Neural progenitor cell (in vitro differentiated cells): ENCODE data around the gene SPRED1. TPM values are rescaled to one million over a fixed set of nuclear protein-coding genes. Genes with fewer than 3 reads are reported as not detected.

Experiments
- DNase-seq: peaks from one replicate; pipeline ENCODE4 v3.0.0-alpha.2; 2016; ENCODE audit warnings: low spot score
- H2AFZ ChIP-seq: fragments of 200-600 bp; sonication (generic); replicated peaks from 2 replicates; pipeline ENCODE4 v1.6.1; 2016; ENCODE audit warnings: antibody characterized with exemption
- H3F3A ChIP-seq: fragments of 200-600 bp; sonication (generic); 2 replicates; pipeline ENCODE4 v1.6.1; 2016; ENCODE audit warnings: antibody characterized with exemption, low read depth
- H3K27ac ChIP-seq: fragments of 200-600 bp; sonication (generic); 2 replicates; pipeline ENCODE4 v1.5.1; 2016; ENCODE audit warnings: mild to moderate bottlenecking
- H3K27me3 ChIP-seq: fragments of 200-600 bp; sonication (generic); 2 replicates; pipeline ENCODE4 v1.6.1; 2016; ENCODE audit warnings: mild to moderate bottlenecking, moderate library complexity
- H3K36me3 ChIP-seq: fragments of 200-600 bp; sonication (generic); 2 replicates; pipeline ENCODE4 v1.5.1; 2016
- H3K4me1 ChIP-seq: fragments of 200-600 bp; sonication (generic); 2 replicates; pipeline ENCODE4 v1.6.1; 2016; ENCODE audit warnings: mixed run types
- H3K4me2 ChIP-seq: fragments of 200-600 bp; sonication (generic); 2 replicates; pipeline ENCODE4 v1.6.1; 2016
- H3K4me3 ChIP-seq: fragments of 200-600 bp; sonication (generic); 2 replicates; pipeline ENCODE4 v1.5.1; 2016
- H3K79me2 ChIP-seq: fragments of 200-600 bp; sonication (generic); 2 replicates; pipeline ENCODE4 v1.6.1; 2016; ENCODE audit warnings: low read depth
- H3K9ac ChIP-seq: fragments of 200-600 bp; sonication (generic); 2 replicates; pipeline ENCODE4 v1.6.1; 2016
- H3K9me3 ChIP-seq: fragments of 200-600 bp; sonication (generic); 2 replicates; pipeline ENCODE4 v1.5.1; 2016; ENCODE audit warnings: low read depth
- H4K20me1 ChIP-seq: fragments of 200-600 bp; sonication (generic); 2 replicates; pipeline ENCODE4 v1.6.1; 2016; ENCODE audit warnings: low read depth
- H3K27ac Mint-ChIP-seq: 3 replicates; pipeline ENCODE4 v1.8.0; 2021; ENCODE audit warnings: mixed read lengths
- H3K27me3 Mint-ChIP-seq: 2 replicates; pipeline ENCODE4 v1.8.0; 2022; ENCODE audit warnings: low read depth, mild to moderate bottlenecking, inconsistent platforms, moderate library complexity, mixed read lengths; ENCODE audit not compliant: insufficient read depth
- H3K36me3 Mint-ChIP-seq: 3 replicates; pipeline ENCODE4 v1.8.0; 2021; ENCODE audit warnings: mixed read lengths
- H3K4me1 Mint-ChIP-seq: 3 replicates; pipeline ENCODE4 v1.8.0; 2021; ENCODE audit warnings: mixed read lengths
- H3K4me3 Mint-ChIP-seq: 3 replicates; pipeline ENCODE4 v1.8.0; 2021; ENCODE audit warnings: mild to moderate bottlenecking, moderate library complexity, mixed read lengths
- H3K9me3 Mint-ChIP-seq: 3 replicates; pipeline ENCODE4 v1.8.0; 2020; ENCODE audit warnings: mixed read lengths
- CTCF ChIP-seq: fragments of 200-600 bp; sonication (generic); IDR thresholded peaks from 2 replicates; pipeline ENCODE4 v1.5.1; 2017; ENCODE audit warnings: antibody characterized with exemption, mild to moderate bottlenecking
- EZH2 ChIP-seq: fragments of 200-600 bp; sonication (generic); IDR thresholded peaks from 2 replicates; pipeline ENCODE4 v1.6.1; 2017; ENCODE audit warnings: antibody characterized with exemption, mild to moderate bottlenecking, moderate library complexity
- EZH2phosphoT487 ChIP-seq: fragments of 200-600 bp; sonication (generic); IDR thresholded peaks from 2 replicates; pipeline ENCODE4 v1.6.1; 2017; ENCODE audit warnings: antibody characterized with exemption
- total RNA-seq: library from RNA; depleted of rRNA; stranded (reverse); fragments of >200 nt; gene quantifications from 2 replicates; pipeline ENCODE4 v1.2.3, GENCODE V29; 2015; ENCODE audit warnings: low replicate concordance

The SPRED1 gene
- total RNA-seq, 1 donor from 2014 or later, result 49.3 TPM

- no peak for DNase-seq
- Histone ChIP-seq H3K36me3 (no peaks in the 10 kb centered on the region), H3K9me3 (no peaks in the 10 kb centered on the region), H3K9ac (no peak overlapping the region), H3K4me3 (no peak overlapping the region), H3F3A (no peaks in the 10 kb centered on the region), H3K27ac (no peak overlapping the region), H3K27me3 (no peaks in the 10 kb centered on the region), H3K4me2 (no peak overlapping the region), H2AFZ (no peak overlapping the region), H4K20me1 (no peaks in the 10 kb centered on the region), H3K79me2 (no peaks in the 10 kb centered on the region), H3K4me1 (no peaks in the 10 kb centered on the region)
- Mint-ChIP-seq H3K27ac (no peak overlapping the region), H3K36me3 (no peaks in the 10 kb centered on the region), H3K4me1 (peaks cover 7% of the 10 kb centered on the region), H3K9me3 (no peaks in the 10 kb centered on the region), H3K4me3 (no peak overlapping the region), H3K27me3 (no peaks in the 10 kb centered on the region)
- TF ChIP-seq EZH2 (no peak), CTCF (no peak), EZH2phosphoT487 (no peak)
Observed at GRCh38 chr15:38226608-38227266, 25.9 kb upstream of the SPRED1 start.

- no peak overlapping the region for H3K4me2 ChIP-seq
- H4K20me1 ChIP-seq, result no peaks in the 10 kb centered on the region
- no peak overlapping the region for H2AFZ ChIP-seq
- Mint-ChIP-seq H3K27me3 (no peaks in the 10 kb centered on the region), H3K9me3 (no peaks in the 10 kb centered on the region), H3K27ac (no peak overlapping the region), H3K4me1 (peaks cover 7% of the 10 kb centered on the region), H3K36me3 (no peaks in the 10 kb centered on the region), H3K4me3 (no peak overlapping the region)
- H3K9ac ChIP-seq, result no peak overlapping the region
- H3K4me3 ChIP-seq, result no peak overlapping the region
- H3K36me3 ChIP-seq, result no peaks in the 10 kb centered on the region
- H3K4me1 ChIP-seq, result no peaks in the 10 kb centered on the region
- H3K27me3 ChIP-seq, result no peaks in the 10 kb centered on the region
- H3K79me2 ChIP-seq, result no peaks in the 10 kb centered on the region
- no peaks in the 10 kb centered on the region for H3K9me3 ChIP-seq
- no peak for TF ChIP-seq CTCF
- TF ChIP-seq EZH2phosphoT487, result no peak
- no peak for TF ChIP-seq EZH2
- no peak for DNase-seq
- no peak overlapping the region for H3K27ac ChIP-seq
- no peaks in the 10 kb centered on the region for H3F3A ChIP-seq
Observed at GRCh38 chr15:38227941-38228340, 24.7 kb upstream of the SPRED1 start.

- H3K4me1 ChIP-seq, result no peaks in the 10 kb centered on the region
- no peak overlapping the region for H3K4me2 ChIP-seq
- no peak overlapping the region for H3K4me3 ChIP-seq
- H3F3A ChIP-seq, result no peaks in the 10 kb centered on the region
- Mint-ChIP-seq H3K27ac (no peak overlapping the region), H3K4me1 (peaks cover 7% of the 10 kb centered on the region), H3K27me3 (no peaks in the 10 kb centered on the region), H3K4me3 (no peak overlapping the region), H3K9me3 (no peaks in the 10 kb centered on the region), H3K36me3 (no peaks in the 10 kb centered on the region)
- no peaks in the 10 kb centered on the region for H3K79me2 ChIP-seq
- no peaks in the 10 kb centered on the region for H4K20me1 ChIP-seq
- no peaks in the 10 kb centered on the region for H3K9me3 ChIP-seq
- no peak overlapping the region for H3K27ac ChIP-seq
- no peaks in the 10 kb centered on the region for H3K27me3 ChIP-seq
- DNase-seq, result no peak
- no peak for TF ChIP-seq EZH2phosphoT487
- TF ChIP-seq EZH2, result no peak
- TF ChIP-seq CTCF, result no peak
- no peaks in the 10 kb centered on the region for H3K36me3 ChIP-seq
- H2AFZ ChIP-seq, result peak overlapping the region; percentile 50
- H3K9ac ChIP-seq, result no peak overlapping the region
Observed at GRCh38 chr15:38228618-38229017, 24.0 kb upstream of the SPRED1 start.
